ENCODE data around the gene EEF2K. TPM values are rescaled to one million over a fixed set of nuclear protein-coding genes. Genes with fewer than 3 reads are reported as not detected.
"Not testable (repeated sequence)": the region's sequence is repeated elsewhere in the genome, so short reads cannot be mapped to it uniquely, and the experiment has no call there.

EEF2K gene
- total RNA-seq, 3 donors from 2014 or later, result 38.6 to 60.8 (median 39.7) TPM

- no peak overlapping the region for H3K4me3 ChIP-seq
- intact Hi-C loops (cut with DNase I, micrococcal nuclease), result no loop called here
- DNase-seq (no peak), ATAC-seq (no peak)
- no peak for TF ChIP-seq CTCF (IDR thresholded peaks at IDR 0.05)
- H3K36me3 ChIP-seq (ENCODE audit: low read depth), result no peaks in the 10 kb centered on the region
- no peaks in the 10 kb centered on the region for H3K9me3 ChIP-seq
- peaks cover 17% of the 10 kb centered on the region for H3K4me1 ChIP-seq (ENCODE audit: low read depth)
Observed at GRCh38 chr16:22214889-22215288, 8.8 kb downstream of the EEF2K start.

- no peak for ATAC-seq
- Histone ChIP-seq H3K9me3 (no peaks in the 10 kb centered on the region), H3K4me1 (ENCODE audit: low read depth) (peaks cover 17% of the 10 kb centered on the region), H3K4me3 (no peak overlapping the region), H3K36me3 (ENCODE audit: low read depth) (no peaks in the 10 kb centered on the region)
- DNase-seq, result no peak
- no peak for TF ChIP-seq CTCF (IDR thresholded peaks at IDR 0.05)
- intact Hi-C loops (cut with DNase I, micrococcal nuclease), result no loop called here
Observed at GRCh38 chr16:22216191-22216831, 10.2 kb downstream of the EEF2K start.

GRCh38 chr16:22216832-22217225 lies 10.8 kb downstream of the EEF2K start:
- DNase-seq; H3K36me3 ChIP-seq (ENCODE audit: low read depth); ATAC-seq; intact Hi-C loops (cut with DNase I, micrococcal nuclease); H3K4me3 ChIP-seq; H3K9me3 ChIP-seq: not testable (repeated sequence)
- peaks cover 13% of the 10 kb centered on the region for H3K4me1 ChIP-seq (ENCODE audit: low read depth)

GRCh38 chr16:22217890-22218730 lies 12.0 kb downstream of the EEF2K start:
- ATAC-seq (peak; percentile 56), DNase-seq (no peak)
- Histone ChIP-seq H3K9me3 (no peaks in the 10 kb centered on the region), H3K36me3 (ENCODE audit: low read depth) (no peaks in the 10 kb centered on the region), H3K4me1 (ENCODE audit: low read depth) (peaks cover 6% of the 10 kb centered on the region), H3K4me3 (no peak overlapping the region)
- no peak for TF ChIP-seq CTCF (IDR thresholded peaks at IDR 0.05)
- intact Hi-C loops (cut with DNase I, micrococcal nuclease), result no loop called here

- Histone ChIP-seq H3K36me3 (ENCODE audit: low read depth) (no peaks in the 10 kb centered on the region), H3K4me3 (no peak overlapping the region), H3K9me3 (no peaks in the 10 kb centered on the region), H3K4me1 (ENCODE audit: low read depth) (peaks cover 5% of the 10 kb centered on the region)
- DNase-seq (no peak), ATAC-seq (no peak)
- TF ChIP-seq CTCF (IDR thresholded peaks at IDR 0.05), result no peak
- intact Hi-C loops (cut with DNase I, micrococcal nuclease), result no loop called here
Observed at GRCh38 chr16:22219389-22220068, 13.5 kb downstream of the EEF2K start.

GRCh38 chr16:22220069-22220440 lies 14.0 kb downstream of the EEF2K start:
- Histone ChIP-seq H3K4me1 (ENCODE audit: low read depth) (peaks cover 5% of the 10 kb centered on the region), H3K4me3 (no peak overlapping the region), H3K9me3 (no peaks in the 10 kb centered on the region), H3K36me3 (ENCODE audit: low read depth) (no peaks in the 10 kb centered on the region)
- no peak for TF ChIP-seq CTCF (IDR thresholded peaks at IDR 0.05)
- peak; percentile 81 for ATAC-seq
- DNase-seq, result peak; percentile 54 to 60 (median 60)
- intact Hi-C loops (cut with DNase I, micrococcal nuclease), result no loop called here

All from mucosa of descending colon (tissue), 3 donors.